NT2/D1 (cell line): ENCODE results near the gene RNF19B.

Experiments used
- SUZ12 ChIP-seq: IDR thresholded peaks from 2 replicates; pipeline ENCODE4 v1.6.1; 2011; ENCODE audit not compliant: insufficient read length, insufficient read depth; ENCODE audit errors: extremely low read depth
- YY1 ChIP-seq: IDR thresholded peaks from 2 replicates; pipeline ENCODE4 v1.6.1; 2011; ENCODE audit not compliant: insufficient read length, insufficient read depth

DNA sequence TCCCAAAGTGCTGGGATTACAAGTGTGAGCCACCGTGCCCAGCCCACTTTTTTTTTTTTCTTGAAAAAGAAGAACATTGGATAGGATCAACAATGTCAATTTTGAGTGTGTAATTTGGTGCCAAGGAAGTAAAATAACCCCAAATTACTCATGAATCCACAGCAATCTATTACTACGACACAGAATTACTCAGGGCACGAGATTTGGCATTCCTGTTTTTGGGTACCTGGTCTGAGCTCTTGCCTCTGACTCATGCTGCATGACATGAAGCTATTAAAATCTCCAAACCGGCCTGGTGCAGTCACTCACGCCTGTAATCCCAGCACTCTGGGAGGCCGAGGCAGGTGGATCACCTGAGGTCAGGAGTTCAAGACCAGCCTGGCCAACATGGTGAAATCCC lies 10.4 kb downstream of the RNF19B start:
- TF ChIP-seq YY1 (no peak), SUZ12 (no peak)
